ENCODE data around the gene ADH4.
"Not testable (repeated sequence)": the region's sequence is repeated elsewhere in the genome, so short reads cannot be mapped to it uniquely, and the experiment has no call there.

GRCh38 chr4:99117122-99117841 is 26.8 kb downstream of the ADH4 start:
- not testable (repeated sequence) for TF ChIP-seq CTCF (IDR thresholded peaks at IDR 0.05); POLR2A (IDR thresholded peaks at IDR 0.05); POLR2AphosphoS5 (IDR thresholded peaks at IDR 0.05; ENCODE audit: insufficient read depth in 1 of 2, low read depth in 1 of 2)
